GM21717 (cell line): ENCODE results near the gene RFESD.

Experiments used
- ATAC-seq: cut with Tn5 transposase; IDR thresholded peaks from one replicate; pipeline ENCODE4 v1.9.1; 2021; ENCODE audit warnings: mild to moderate bottlenecking, moderate library complexity; ENCODE audit not compliant: unreplicated experiment

RFESD gene

DNA sequence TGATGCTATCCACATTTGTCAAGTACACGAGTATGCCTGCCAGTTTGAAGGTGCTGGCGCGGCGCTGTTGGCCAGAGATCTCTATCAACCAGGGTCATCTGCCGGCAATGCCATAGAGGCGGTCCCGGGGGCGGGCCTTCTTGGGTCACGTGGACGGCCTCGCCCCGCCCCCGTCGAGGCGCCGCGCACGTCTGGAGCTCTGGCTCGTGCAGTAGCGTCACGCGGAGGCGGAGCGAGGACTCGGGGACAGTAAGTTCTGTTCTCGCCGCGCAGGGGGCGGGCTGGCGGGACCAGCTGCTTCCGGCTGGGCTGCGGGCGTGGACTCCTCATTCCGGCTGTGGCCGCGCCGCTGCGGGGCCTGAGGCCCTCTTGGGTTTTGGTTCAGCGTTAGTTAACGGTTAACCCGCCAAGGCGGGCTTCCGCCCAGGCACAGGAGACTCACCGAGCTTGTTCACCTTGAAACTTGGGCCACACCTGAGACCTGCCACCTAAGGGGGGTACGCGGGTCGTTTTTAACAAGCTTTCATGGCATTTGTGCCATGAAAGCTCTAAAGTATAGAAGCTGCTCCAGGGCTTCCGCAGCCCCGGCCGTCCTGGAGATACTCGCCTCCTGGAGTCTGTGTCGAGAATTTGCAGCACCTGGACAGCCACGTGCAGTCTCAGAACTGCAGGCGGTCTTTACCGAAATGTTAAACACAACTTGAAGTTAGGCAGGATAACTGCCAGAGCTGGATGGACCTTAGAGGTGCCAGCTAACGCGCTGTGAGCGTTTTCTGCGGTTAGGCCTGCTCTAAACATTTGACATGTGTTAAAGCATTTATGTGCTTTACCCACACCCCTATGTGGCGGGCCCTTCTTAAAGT, at the start of gene RFESD:
TSS of gene RFESD (plus strand) at position 209 of the 863 bp plus-strand sequence. CDS start 5,495 bp downstream, outside the sequence.
- ATAC-seq = peak; percentile 97

DNA sequence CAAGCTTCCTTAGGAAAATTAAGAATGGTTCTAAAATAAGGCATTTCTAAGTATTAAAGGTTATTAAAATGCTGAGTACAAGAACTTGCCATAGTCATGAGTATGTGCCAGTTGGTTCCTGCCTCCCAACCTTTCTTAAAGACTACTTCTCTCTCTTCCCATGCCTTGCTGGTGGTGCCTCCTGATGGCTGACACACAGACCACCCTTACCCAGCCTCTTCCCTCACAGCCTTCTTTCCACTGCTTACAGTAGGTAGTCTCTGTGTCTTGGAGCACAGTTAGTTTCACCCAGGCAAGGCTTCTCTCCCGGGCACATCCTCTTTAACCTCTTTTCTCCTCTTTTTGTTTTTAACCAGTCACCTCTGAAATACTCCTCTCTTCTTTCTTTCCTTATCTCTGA, 47.3 kb upstream of the RFESD start:
- ATAC-seq = no peak

GRCh38 chr5:95600557-95600956, 46.0 kb upstream of the RFESD start:
- ATAC-seq = no peak

- ATAC-seq = no peak
These were observed 40.8 kb upstream of the RFESD start for GRCh38 chr5:95605786-95606185.

GRCh38 chr5:95606419-95606818, 40.2 kb upstream of the RFESD start:
- ATAC-seq = no peak

- ATAC-seq = no peak
These were observed 36.9 kb upstream of the RFESD start for GRCh38 chr5:95609711-95610110.

DNA sequence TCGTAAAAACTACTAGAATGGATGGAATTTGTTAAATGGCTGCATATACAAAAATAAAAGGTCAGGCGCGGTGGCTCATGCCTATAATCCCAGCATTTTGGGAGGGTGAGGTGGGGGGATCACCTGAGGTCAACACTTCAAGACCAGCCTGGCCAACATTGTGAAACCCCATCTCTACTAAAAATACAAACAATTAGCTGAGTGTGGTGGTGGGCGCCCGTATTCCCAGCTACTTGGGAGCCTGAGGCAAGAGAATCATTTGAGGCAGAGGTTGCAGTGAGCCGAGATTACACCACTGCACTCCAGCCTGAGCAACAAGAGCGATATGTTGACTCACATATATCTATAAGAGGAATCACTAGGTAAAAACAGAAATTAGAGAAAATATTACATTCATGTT, 36.0 kb upstream of the RFESD start:
- no peak for ATAC-seq

GRCh38 chr5:95611396-95611795, 35.2 kb upstream of the RFESD start:
- ATAC-seq = no peak

DNA sequence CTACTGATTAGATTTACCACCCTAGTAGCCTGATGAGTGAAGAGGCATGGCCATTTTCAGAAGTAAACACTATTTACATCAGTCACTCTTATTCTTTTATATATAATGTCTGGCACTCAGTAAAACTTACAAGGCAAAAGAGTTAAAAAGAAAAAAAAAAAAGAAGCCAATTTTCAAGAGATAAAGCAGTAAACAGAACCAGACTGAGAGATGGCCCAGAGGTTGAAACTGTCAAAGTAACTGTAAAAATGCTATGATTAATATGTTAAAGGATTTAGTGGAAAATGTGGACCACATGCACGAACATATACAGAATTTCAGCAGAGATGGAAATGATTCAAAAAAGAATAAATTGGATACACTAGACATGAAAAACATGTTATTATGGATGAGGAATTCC, 33.1 kb upstream of the RFESD start:
- no peak for ATAC-seq

- peak; percentile 56 for ATAC-seq
These were observed 31.5 kb upstream of the RFESD start for GRCh38 chr5:95615164-95615467.

DNA sequence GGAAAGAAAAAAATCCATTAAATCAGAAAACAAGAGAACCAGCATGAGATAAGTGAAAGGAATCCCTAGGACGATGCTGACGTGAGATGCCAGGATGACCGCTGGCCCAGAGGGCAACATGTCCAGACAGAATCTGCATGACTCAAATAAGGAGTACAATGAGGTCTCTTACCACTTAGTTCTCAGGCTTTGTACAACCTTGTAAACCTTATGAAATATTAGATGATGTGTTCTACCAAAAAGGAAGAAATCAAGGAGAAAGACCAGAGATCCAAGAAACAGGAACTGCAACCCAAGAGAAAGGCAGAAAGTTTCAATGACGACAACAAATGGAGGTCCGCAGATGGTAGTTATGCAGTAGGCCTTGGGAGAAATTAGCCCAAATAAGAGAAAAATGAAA, 29.5 kb upstream of the RFESD start:
- no peak for ATAC-seq

GRCh38 chr5:95619096-95619495, 27.5 kb upstream of the RFESD start:
- ATAC-seq = no peak

GRCh38 chr5:95619514-95620029, 27.0 kb upstream of the RFESD start:
- ATAC-seq = peak; percentile 4

GRCh38 chr5:95620030-95620869, 26.3 kb upstream of the RFESD start, which contains the start of gene GPR150:
Gene GPR150 (plus strand): TSS chr5:95620087. CDS start chr5:95620276, 189 bp downstream.
- peak; percentile 69 for ATAC-seq

GRCh38 chr5:95620870-95621838, 25.4 kb upstream of the RFESD start:
- ATAC-seq = peak; percentile 46

GRCh38 chr5:95621839-95622629, 24.5 kb upstream of the RFESD start:
- ATAC-seq = no peak

GRCh38 chr5:95623706-95624105, 22.9 kb upstream of the RFESD start:
- ATAC-seq = no peak

- no peak for ATAC-seq
These were observed 22.2 kb upstream of the RFESD start for GRCh38 chr5:95624368-95624767.

GRCh38 chr5:95626701-95627100, 19.9 kb upstream of the RFESD start:
- no peak for ATAC-seq
